CD4-positive, alpha-beta T cell treated with Interleukin-6 at 100 ng/mL for 8 hours (primary cell): ENCODE results near the gene SIPA1.
"Not testable (repeated sequence)": the region's sequence is repeated elsewhere in the genome, so short reads cannot be mapped to it uniquely, and the experiment has no call there.

ENCODE experiments used
- DNase-seq: peaks from one replicate; pipeline ENCODE4 v3.0.0-alpha.2; 2020; ENCODE audit warnings: mixed read lengths, low spot score

SIPA1 gene

DNA sequence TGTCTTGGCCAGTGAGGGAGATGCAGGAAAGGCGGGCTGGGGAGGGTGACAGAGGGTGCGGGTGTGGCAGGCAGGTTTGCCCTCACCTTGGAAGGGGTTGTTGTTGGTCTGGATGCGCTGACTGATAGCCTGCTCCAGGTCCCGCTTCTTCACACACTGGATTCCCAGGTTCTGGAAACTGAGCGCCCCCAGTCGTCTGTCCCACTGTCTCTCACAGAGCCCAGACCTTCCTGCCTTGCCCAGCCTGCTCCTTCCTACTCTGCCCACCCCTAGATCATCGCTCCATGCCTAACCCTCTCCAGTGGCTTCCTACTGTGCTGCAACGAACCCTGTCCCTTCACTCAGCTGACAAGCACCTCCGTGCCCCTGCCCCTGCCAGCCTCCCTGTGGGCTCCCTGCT, 22.1 kb downstream of the SIPA1 start:
- DNase-seq = no peak

DNA sequence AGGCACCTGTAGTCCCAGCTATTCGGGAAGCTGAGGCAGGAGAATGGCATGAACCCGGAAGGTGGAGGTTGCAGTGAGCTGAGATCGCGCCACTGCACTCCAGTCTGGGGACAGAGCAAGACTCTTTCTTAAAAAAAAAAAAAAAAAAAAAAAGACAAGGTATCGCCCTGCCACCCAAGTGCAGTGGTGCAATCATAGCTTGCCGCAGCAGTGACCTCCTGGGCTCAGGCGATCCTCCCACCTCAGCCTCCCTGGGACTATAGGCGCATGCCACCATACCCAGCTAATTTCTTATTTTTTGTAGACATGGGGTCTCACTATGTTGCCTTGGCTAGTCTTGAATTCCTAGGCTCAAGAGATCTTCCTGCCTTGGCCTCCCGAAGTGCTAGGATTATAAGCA, 23.0 kb downstream of the SIPA1 start:
- DNase-seq = not testable (repeated sequence)

- DNase-seq = no peak
These were observed 23.8 kb downstream of the SIPA1 start for GRCh38 chr11:65661599-65662246.

- DNase-seq = no peak
These were observed 24.4 kb downstream of the SIPA1 start for GRCh38 chr11:65662247-65662798.

GRCh38 chr11:65662799-65663638, 25.1 kb downstream of the SIPA1 start, which contains the start of gene RELA:
Gene RELA, minus strand, starts transcription at chr11:65662916. Its CDS starts 84 bp downstream, at chr11:65662832.
- peak; percentile 89 for DNase-seq

GRCh38 chr11:65663639-65664200, 25.8 kb downstream of the SIPA1 start:
- peak; percentile 32 for DNase-seq

DNA sequence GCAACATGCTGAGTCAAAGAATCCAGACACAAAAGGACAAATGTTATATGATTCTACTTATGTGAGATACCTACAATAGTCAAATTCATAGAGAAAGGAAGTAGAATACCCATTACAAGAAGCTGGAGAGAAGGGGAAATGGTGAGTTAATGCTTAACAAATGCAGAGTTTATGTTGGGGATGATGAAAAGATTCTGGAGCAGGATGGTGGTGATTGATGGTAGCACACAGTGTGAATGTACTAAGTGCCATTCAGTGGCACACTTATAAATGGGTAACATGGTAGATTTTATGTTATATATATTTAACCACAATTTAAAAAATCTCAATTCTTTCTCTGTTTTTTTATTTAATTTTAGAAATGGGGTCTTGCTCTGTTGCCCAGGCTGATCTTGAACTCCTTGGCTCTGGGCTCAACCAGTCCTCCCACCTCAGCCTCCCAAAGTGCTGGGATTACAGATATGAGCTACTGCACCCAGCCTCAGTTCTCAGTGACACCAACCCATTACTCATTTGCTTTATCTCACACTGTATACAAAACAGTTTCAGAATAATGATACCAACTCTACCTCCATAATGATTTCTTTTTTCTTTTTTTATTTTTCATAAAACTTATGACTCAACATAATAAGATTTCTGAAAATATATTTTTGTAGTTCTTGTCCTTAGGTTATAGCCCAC, 34.4 kb downstream of the SIPA1 start:
- no peak for DNase-seq

DNA sequence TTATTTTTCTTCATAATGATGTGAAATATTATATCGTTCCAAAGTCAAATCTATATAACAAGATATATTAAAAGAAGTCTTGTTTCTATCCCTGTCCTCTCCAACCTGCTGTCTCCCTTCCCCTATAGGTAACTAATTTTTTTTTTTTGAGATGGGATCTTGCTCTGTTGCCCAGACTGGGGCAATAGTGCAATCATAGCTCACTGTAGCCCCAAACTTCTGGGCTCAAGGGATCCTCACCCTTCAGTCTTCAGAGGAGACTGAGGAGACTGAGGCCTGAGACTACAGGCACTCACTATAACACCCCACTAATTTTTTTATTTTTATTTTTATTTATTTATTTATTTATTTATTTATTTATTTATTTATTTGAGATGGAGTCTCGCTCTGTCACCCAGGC, 35.1 kb downstream of the SIPA1 start:
- no peak for DNase-seq

DNA sequence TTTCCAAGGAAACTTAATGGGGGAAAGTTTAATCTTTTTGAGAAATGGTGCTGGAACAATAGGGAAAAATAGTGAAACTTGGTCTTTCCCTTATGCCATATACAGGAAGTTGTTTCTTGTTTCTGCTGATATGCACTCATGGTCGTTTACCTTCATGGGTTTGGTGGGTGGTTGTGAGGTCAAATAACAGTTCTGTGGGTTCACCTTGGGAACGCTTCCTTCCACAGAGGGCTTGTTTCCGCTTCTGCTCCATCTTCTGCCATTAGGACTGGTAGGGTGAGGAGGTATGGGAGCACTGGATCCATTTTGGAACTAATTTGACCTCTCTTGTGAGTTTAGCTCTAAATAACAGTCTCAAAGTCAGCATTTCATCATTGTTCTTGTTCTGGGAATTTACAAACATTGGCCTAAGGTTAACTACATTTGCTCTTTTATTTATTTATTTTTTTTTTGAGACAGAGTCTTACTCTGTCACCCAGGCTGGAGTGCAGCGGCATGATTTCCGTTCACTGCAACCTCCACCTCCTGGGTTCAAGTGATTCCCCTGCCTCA, 42.4 kb downstream of the SIPA1 start:
- DNase-seq = no peak

- not testable (repeated sequence) for DNase-seq
These were observed 45.6 kb downstream of the SIPA1 start for GRCh38 chr11:65683480-65683879.

- no peak for DNase-seq
These were observed 48.1 kb downstream of the SIPA1 start for GRCh38 chr11:65685981-65686380.

- DNase-seq = not testable (repeated sequence)
These were observed 53.9 kb downstream of the SIPA1 start for GRCh38 chr11:65691847-65692246.

GRCh38 chr11:65692367-65692766, 54.5 kb downstream of the SIPA1 start:
- no peak for DNase-seq

DNA sequence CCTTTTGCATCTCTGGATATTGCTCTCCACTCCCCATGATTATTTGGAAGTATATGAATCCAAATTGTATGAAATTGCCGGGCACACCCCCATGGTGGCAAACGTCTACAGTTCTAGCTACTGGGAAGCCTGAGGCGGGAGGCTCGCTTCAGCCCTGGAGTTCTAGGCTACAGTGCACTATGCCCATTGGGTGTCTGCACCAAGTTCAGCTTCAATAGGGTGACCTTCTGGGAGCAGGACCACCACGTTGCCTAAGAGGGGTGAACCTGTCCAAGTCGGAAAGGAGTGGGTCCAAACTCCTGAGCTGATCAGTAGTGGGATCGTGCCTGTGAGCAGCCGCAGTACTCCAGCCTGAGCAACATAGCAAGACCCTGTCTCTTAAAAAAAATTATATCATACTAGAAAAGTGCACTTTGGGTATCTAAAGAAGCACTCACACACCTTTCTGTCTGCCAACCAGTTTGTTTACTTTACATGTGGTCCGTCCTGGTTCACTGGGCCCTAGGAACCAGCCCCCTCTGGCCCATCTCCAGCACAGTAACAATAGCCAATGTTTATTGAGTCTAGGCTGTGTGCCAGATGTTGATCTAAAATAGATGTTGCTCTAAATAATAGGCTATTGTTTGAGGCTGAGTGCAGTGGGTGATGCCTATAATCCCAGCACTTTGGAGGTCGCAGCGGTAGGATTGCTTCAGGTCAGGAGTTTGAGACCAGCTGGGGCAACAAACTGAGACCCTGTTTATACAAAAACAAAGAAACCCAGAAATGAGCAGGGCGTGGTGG, 57.7 kb downstream of the SIPA1 start:
- DNase-seq = no peak

GRCh38 chr11:65696802-65697552, 59.1 kb downstream of the SIPA1 start:
- no peak for DNase-seq

DNA sequence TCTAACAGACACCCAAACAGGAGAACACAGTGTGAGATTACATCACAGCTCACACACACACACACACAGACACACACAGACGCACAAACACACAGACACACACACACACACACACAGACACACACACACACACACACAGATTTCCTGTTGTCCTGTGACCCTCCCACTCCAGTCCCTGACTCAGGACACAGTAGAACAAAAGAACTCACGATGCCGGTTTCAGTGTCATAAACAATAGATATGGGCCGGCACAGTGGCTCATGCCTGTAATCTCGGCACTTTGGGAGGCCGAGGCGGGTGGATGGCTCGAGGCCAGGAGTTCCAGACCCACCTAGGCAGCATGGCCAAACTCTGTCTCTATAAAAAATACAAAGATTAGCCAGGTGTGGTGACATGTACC, 60.3 kb downstream of the SIPA1 start:
- no peak for DNase-seq

DNA sequence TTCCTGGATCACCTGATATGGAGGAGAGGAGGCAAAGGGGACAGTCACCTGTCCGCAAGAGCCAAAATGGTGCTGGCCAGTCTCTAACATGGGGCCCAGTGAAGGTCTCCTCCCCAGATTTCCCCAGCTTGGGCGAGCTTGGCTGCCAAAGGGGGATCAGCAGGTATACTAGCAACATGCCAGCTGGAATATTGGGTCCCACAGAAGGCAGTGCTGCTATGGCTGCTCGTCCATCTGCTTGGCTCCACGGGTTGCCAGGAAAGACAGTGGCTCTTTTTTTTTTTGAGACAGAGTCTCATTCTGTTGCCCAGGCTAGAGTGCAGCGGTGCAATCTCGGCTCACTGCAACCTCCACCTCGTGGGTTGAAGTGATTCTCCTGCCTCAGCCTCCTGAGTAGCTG, 61.4 kb downstream of the SIPA1 start:
- no peak for DNase-seq

DNA sequence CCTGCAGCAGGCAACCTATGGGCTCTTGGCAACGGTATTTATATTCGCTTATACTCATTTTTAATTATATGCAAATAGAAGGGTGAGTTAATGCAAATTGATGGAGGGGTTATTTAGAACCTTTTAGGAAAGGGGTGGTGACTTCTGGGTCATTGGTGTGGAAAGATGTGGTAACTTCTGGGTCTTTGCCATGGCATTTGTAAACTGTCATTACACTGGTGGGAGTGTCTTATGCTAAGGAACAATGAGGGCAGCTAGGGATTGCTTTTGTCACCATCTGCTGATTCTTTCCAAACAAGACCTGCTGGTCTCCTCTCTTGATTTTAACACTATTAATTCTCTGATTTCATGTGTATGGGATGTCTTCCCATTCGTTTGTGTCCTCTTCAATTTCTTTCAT, 62.5 kb downstream of the SIPA1 start:
- DNase-seq = no peak
